GM23248 (cell line): Measurements from ENCODE around the gene FAM83F.

Experiments used
- EZH2 ChIP-seq: fragments of 200-600 bp; sonication (generic); IDR thresholded peaks from 2 replicates; pipeline ENCODE4 v1.6.1; 2018; ENCODE audit warnings: antibody characterized with exemption, mild to moderate bottlenecking; ENCODE audit not compliant: insufficient read depth, poor library complexity, severe bottlenecking
- EZH2phosphoT487 ChIP-seq: fragments of 200-600 bp; sonication (generic); IDR thresholded peaks from 2 replicates; pipeline ENCODE4 v1.6.1; 2018; ENCODE audit warnings: antibody characterized with exemption, moderate library complexity, mild to moderate bottlenecking, low read depth; ENCODE audit not compliant: insufficient read depth

DNA sequence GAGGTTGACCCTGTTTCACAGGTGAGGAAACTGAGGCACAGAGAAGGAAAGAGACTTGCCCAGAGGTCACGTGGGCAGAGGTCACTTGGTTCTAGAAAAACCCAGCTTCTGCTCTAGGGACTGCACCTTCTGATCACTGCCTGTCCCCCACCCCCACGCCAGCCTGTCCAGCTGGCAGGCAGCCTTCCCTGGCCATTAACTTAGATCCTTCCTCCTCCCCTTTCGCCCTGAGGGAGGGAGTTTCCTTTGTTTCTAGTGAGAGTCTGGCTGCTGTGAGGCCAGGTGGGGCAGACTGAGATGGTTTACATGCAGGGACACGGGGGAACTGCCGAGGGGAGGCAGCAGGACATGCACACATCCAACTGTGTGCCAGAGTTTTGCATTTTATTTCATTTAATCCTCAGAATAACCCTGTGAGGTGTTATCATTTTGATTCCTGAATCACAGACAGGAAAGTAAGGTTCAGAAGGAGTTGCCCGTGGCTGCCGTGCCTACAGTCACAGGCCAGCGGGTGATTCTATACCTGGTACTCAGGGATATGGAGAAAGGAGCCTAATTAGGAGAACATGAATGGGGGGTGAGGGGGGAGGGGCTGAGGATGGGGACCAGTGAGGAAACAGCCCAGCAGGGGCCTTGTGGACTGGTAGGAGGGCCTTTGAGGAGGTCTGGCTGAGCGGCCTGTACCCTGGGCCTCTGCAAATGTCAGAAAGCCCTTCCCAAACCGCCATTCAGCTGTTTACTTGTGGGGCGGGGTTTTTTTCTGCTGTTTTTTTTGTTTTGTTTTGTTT lies 3.4 kb downstream of the FAM83F start:
- no peak for TF ChIP-seq EZH2
- no peak for TF ChIP-seq EZH2phosphoT487
